Thymus (tissue), 11 donors: ENCODE measurements around the gene QPCTL. TPM values are rescaled to one million over a fixed set of nuclear protein-coding genes. Genes with fewer than 3 reads are reported as not detected.

Experiments used
- DNase-seq, 9 donors: peaks; one replicate each; pipeline ENCODE4 v3.0.0-alpha.2; 2013; ENCODE audit warnings: low spot score in 9 of 9, low read depth in 6 of 9, missing footprints in 1 of 9
- H3K27ac ChIP-seq, 2 donors: one replicate each; pipeline ENCODE4 v1.5.1; 2013; ENCODE audit warnings: control low read depth in 1 of 2, low read depth in 1 of 2, low read length in 1 of 2, mild to moderate bottlenecking in 1 of 2, moderate library complexity in 1 of 2
- H3K27me3 ChIP-seq, 2 donors: one replicate each; pipeline ENCODE4 v1.5.1; 2013; ENCODE audit warnings: low read length in 1 of 2; ENCODE audit not compliant: control insufficient read depth in 2 of 2, insufficient read depth in 1 of 2
- H3K36me3 ChIP-seq, 2 donors: one replicate each; pipeline ENCODE4 v1.5.1; 2013; ENCODE audit warnings: low read length in 1 of 2, mild to moderate bottlenecking in 1 of 2, moderate library complexity in 1 of 2; ENCODE audit not compliant: control insufficient read depth in 2 of 2, insufficient read depth in 2 of 2
- H3K4me1 ChIP-seq, 2 donors: one replicate each; pipeline ENCODE4 v1.5.1; 2013; ENCODE audit warnings: low read length in 2 of 2; ENCODE audit not compliant: control insufficient read depth in 2 of 2, insufficient read depth in 2 of 2
- H3K4me3 ChIP-seq, 2 donors: one replicate each; pipeline ENCODE4 v1.5.1; 2013; ENCODE audit warnings: low read length in 2 of 2, control low read depth in 1 of 2, mild to moderate bottlenecking in 1 of 2
- H3K9me3 ChIP-seq, 2 donors: one replicate each; pipeline ENCODE4 v1.5.1; 2013; ENCODE audit warnings: low read length in 1 of 2, mild to moderate bottlenecking in 1 of 2; ENCODE audit not compliant: control insufficient read depth in 2 of 2, insufficient read depth in 1 of 2
- WGBS: extraction: QIAGEN DNeasy Blood & Tissue Kit; methylation state at CpG from one replicate; pipeline ENCODE4 v1.1.7; 2013; 5-methylcytosine and 5-hydroxymethylcytosine counted together
- polyA plus RNA-seq: library from polyadenylated mRNA; stranded (reverse); fragments of 200-250 nt; gene quantifications from one replicate; pipeline ENCODE4 v1.2.3, GENCODE V29; 2013
- total RNA-seq: library from RNA; stranded (reverse); fragments of 120-200 nt; gene quantifications from one replicate; pipeline ENCODE4 v1.2.4, GENCODE V29; 2013
- donor health status: healthy.

The QPCTL gene
- total and polyA plus RNA-seq, 2 donors: 3.1 to 8.2 TPM

GRCh38 chr19:45653634-45654033 lies 38.8 kb upstream of the QPCTL start:
- WGBS: 72% methylated on average over 5 of the region's 5 CpGs
- H3K27ac ChIP-seq: no peak overlapping the region
- peaks cover 0 to 19% of the 10 kb centered on the region in 2 donors for H3K27me3 ChIP-seq
- no peaks in the 10 kb centered on the region for H3K36me3 ChIP-seq
- no peaks in the 10 kb centered on the region for H3K9me3 ChIP-seq
- DNase-seq: no peak
- no peaks in the 10 kb centered on the region for H3K4me1 ChIP-seq
- no peak overlapping the region for H3K4me3 ChIP-seq

- no peak overlapping the region for H3K4me3 ChIP-seq
- no peaks in the 10 kb centered on the region for H3K9me3 ChIP-seq
- DNase-seq: no peak
- peaks cover 0 to 29% of the 10 kb centered on the region in 2 donors for H3K27me3 ChIP-seq
- no peaks in the 10 kb centered on the region for H3K36me3 ChIP-seq
- no peak overlapping the region for H3K27ac ChIP-seq
- 67% methylated on average over 3 of the region's 3 CpGs for WGBS
- no peaks in the 10 kb centered on the region for H3K4me1 ChIP-seq
These were observed 37.4 kb upstream of the QPCTL start for GRCh38 chr19:45655073-45655472.

GRCh38 chr19:45657520-45658167 lies 34.8 kb upstream of the QPCTL start:
- H3K36me3 ChIP-seq: no peaks in the 10 kb centered on the region
- H3K4me3 ChIP-seq: no peak overlapping the region
- DNase-seq: no peak
- WGBS: 72% methylated on average over 14 of the region's 14 CpGs
- no peaks in the 10 kb centered on the region for H3K9me3 ChIP-seq
- no peaks in the 10 kb centered on the region for H3K4me1 ChIP-seq
- H3K27ac ChIP-seq: no peak overlapping the region
- H3K27me3 ChIP-seq: peaks cover 0 to 37% of the 10 kb centered on the region in 2 donors

GRCh38 chr19:45659096-45659729 lies 33.3 kb upstream of the QPCTL start:
- H3K4me3 ChIP-seq: no peak overlapping the region
- H3K27me3 ChIP-seq: peaks cover 0 to 33% of the 10 kb centered on the region in 2 donors
- WGBS: 87% methylated on average over 6 of the region's 6 CpGs
- no peak for DNase-seq
- no peaks in the 10 kb centered on the region for H3K4me1 ChIP-seq
- no peaks in the 10 kb centered on the region for H3K36me3 ChIP-seq
- no peaks in the 10 kb centered on the region for H3K9me3 ChIP-seq
- H3K27ac ChIP-seq: no peak overlapping the region

GRCh38 chr19:45660636-45661035 lies 31.8 kb upstream of the QPCTL start:
- Histone ChIP-seq H3K36me3 (no peaks in the 10 kb centered on the region), H3K27me3 (peaks cover 0 to 35% of the 10 kb centered on the region in 2 donors), H3K4me3 (no peak overlapping the region), H3K9me3 (no peaks in the 10 kb centered on the region), H3K4me1 (no peaks in the 10 kb centered on the region), H3K27ac (no peak overlapping the region)
- 60% methylated on average over 8 of the region's 8 CpGs for WGBS
- no peak for DNase-seq

- Histone ChIP-seq H3K4me1 (peaks cover 3 to 12% of the 10 kb centered on the region in 2 donors), H3K27me3 (peaks cover 19 to 51% of the 10 kb centered on the region in 2 donors), H3K27ac (no peak overlapping the region), H3K36me3 (no peaks in the 10 kb centered on the region), H3K9me3 (no peaks in the 10 kb centered on the region), H3K4me3 (no peak overlapping the region)
- WGBS: 100% methylated on average over 1 of the region's 1 CpG
- no peak for DNase-seq
These were observed 28.7 kb upstream of the QPCTL start for GRCh38 chr19:45663800-45664199.

GRCh38 chr19:45664575-45664974 lies 27.9 kb upstream of the QPCTL start:
- WGBS: 89% methylated on average over 7 of the region's 7 CpGs
- Histone ChIP-seq H3K27ac (no peak overlapping the region), H3K4me1 (peaks cover 7 to 19% of the 10 kb centered on the region in 2 donors), H3K36me3 (no peaks in the 10 kb centered on the region), H3K9me3 (peaks cover 0 to 6% of the 10 kb centered on the region in 2 donors), H3K27me3 (peaks cover 26 to 52% of the 10 kb centered on the region in 2 donors), H3K4me3 (no peak overlapping the region)
- no peak for DNase-seq

GRCh38 chr19:45667620-45668341 lies 24.7 kb upstream of the QPCTL start, which contains the start of gene GIPR:
Gene GIPR (plus strand): TSS chr19:45668221. CDS start chr19:45669521, 1,300 bp downstream.
- Histone ChIP-seq H3K36me3 (no peaks in the 10 kb centered on the region), H3K4me3 (peak within 1 kb of the TSS in 1 of 2 donors; percentile 39), H3K27ac (peak within 1 kb of the TSS in 1 of 2 donors; percentile 18), H3K4me1 (peaks cover 7 to 25% of the 10 kb centered on the region in 2 donors), H3K9me3 (peaks cover 3 to 14% of the 10 kb centered on the region in 2 donors), H3K27me3 (peaks cover 45 to 73% of the 10 kb centered on the region in 2 donors)
- 19% methylated on average over 15 of the region's 15 CpGs for WGBS
- DNase-seq: peak in 1 of 9 donors; percentile 59
